ENCODE measurements around the gene TSEN15. TPM values are rescaled to one million over a fixed set of nuclear protein-coding genes. Genes with fewer than 3 reads are reported as not detected.

Gene TSEN15
- total RNA-seq, 6 donors from 2014 or later: 25.0 to 39.9 (median 27.3) TPM

- H3K36me3 ChIP-seq: no peaks in the 10 kb centered on the region
- ATAC-seq (ENCODE audit: low FRiP score in 2 of 2) (no peak), DNase-seq (no peak)
- H3K4me1 ChIP-seq: no peaks in the 10 kb centered on the region
- H3K27me3 ChIP-seq: no peaks in the 10 kb centered on the region
- TF ChIP-seq CTCF (IDR thresholded peaks at IDR 0.05) (no peak), EP300 (IDR thresholded peaks at IDR 0.05) (no peak), POLR2A (IDR thresholded peaks at IDR 0.05) (no peak), POLR2AphosphoS5 (IDR thresholded peaks at IDR 0.05) (no peak)
- no peak overlapping the region for H3K4me3 ChIP-seq
- no peak overlapping the region for H3K27ac ChIP-seq
- H3K9me3 ChIP-seq: no peaks in the 10 kb centered on the region
Observed at GRCh38 chr1:184012187-184012586, 39.3 kb upstream of the TSEN15 start.

- TF ChIP-seq EP300 (IDR thresholded peaks at IDR 0.05) (no peak), POLR2A (IDR thresholded peaks at IDR 0.05) (no peak), POLR2AphosphoS5 (IDR thresholded peaks at IDR 0.05) (no peak), CTCF (IDR thresholded peaks at IDR 0.05) (no peak)
- H3K27me3 ChIP-seq: no peaks in the 10 kb centered on the region
- H3K4me1 ChIP-seq: no peaks in the 10 kb centered on the region
- DNase-seq: no peak
- H3K4me3 ChIP-seq: no peak overlapping the region
- ATAC-seq (ENCODE audit: low FRiP score in 2 of 2): no peak
- H3K36me3 ChIP-seq: no peaks in the 10 kb centered on the region
- no peak overlapping the region for H3K27ac ChIP-seq
- H3K9me3 ChIP-seq: no peaks in the 10 kb centered on the region
- 87 to 94% methylated on average over 2 of the region's 2 CpGs for WGBS, 2 donors
Observed at GRCh38 chr1:184014271-184014670, 37.3 kb upstream of the TSEN15 start.

- H3K4me1 ChIP-seq: no peaks in the 10 kb centered on the region
- no peaks in the 10 kb centered on the region for H3K27me3 ChIP-seq
- ATAC-seq (ENCODE audit: low FRiP score in 2 of 2) (no peak), DNase-seq (no peak)
- H3K4me3 ChIP-seq: no peak overlapping the region
- 86 to 87% methylated on average over 2 of the region's 2 CpGs for WGBS, 2 donors
- no peaks in the 10 kb centered on the region for H3K9me3 ChIP-seq
- H3K27ac ChIP-seq: no peak overlapping the region
- H3K36me3 ChIP-seq: no peaks in the 10 kb centered on the region
- TF ChIP-seq EP300 (IDR thresholded peaks at IDR 0.05): no peak
- TF ChIP-seq POLR2A (IDR thresholded peaks at IDR 0.05): no peak
- TF ChIP-seq CTCF (IDR thresholded peaks at IDR 0.05): no peak
- no peak for TF ChIP-seq POLR2AphosphoS5 (IDR thresholded peaks at IDR 0.05)
Observed at GRCh38 chr1:184016169-184016568, 35.4 kb upstream of the TSEN15 start.

GRCh38 chr1:184017306-184017705 lies 34.2 kb upstream of the TSEN15 start:
- no peaks in the 10 kb centered on the region for H3K27me3 ChIP-seq
- H3K9me3 ChIP-seq: no peaks in the 10 kb centered on the region
- 64 to 85% methylated on average over 7 of the region's 7 CpGs for WGBS, 2 donors
- H3K36me3 ChIP-seq: no peaks in the 10 kb centered on the region
- DNase-seq: no peak
- peak in 1 of 2 donors; percentile 46 for ATAC-seq (ENCODE audit: low FRiP score in 2 of 2)
- H3K27ac ChIP-seq: no peak overlapping the region
- H3K4me1 ChIP-seq: peaks cover 0 to 3% (median 0%) of the 10 kb centered on the region in 4 donors
- no peak overlapping the region for H3K4me3 ChIP-seq
- TF ChIP-seq EP300 (IDR thresholded peaks at IDR 0.05) (no peak), POLR2AphosphoS5 (IDR thresholded peaks at IDR 0.05) (no peak), CTCF (IDR thresholded peaks at IDR 0.05) (no peak), POLR2A (IDR thresholded peaks at IDR 0.05) (no peak)

- Histone ChIP-seq H3K9me3 (no peaks in the 10 kb centered on the region), H3K4me1 (peaks cover 0 to 3% (median 1%) of the 10 kb centered on the region in 4 donors), H3K27ac (no peak overlapping the region), H3K36me3 (no peaks in the 10 kb centered on the region), H3K4me3 (no peak overlapping the region), H3K27me3 (no peaks in the 10 kb centered on the region)
- WGBS, 2 donors: 50 to 61% methylated on average over 2 of the region's 2 CpGs
- DNase-seq (no peak), ATAC-seq (ENCODE audit: low FRiP score in 2 of 2) (no peak)
- TF ChIP-seq EP300 (IDR thresholded peaks at IDR 0.05) (no peak), POLR2A (IDR thresholded peaks at IDR 0.05) (no peak), CTCF (IDR thresholded peaks at IDR 0.05) (no peak), POLR2AphosphoS5 (IDR thresholded peaks at IDR 0.05) (no peak)
Observed at GRCh38 chr1:184018622-184019021, 32.9 kb upstream of the TSEN15 start.

All from upper lobe of left lung (tissue), 6 donors.